GM19193 (cell line): ENCODE results near the gene IFITM1.
A peak's percentile ranks its signal among the peaks of the same experiment; 100 is the strongest.

Experiments
- POLR2A ChIP-seq: IDR thresholded peaks from 4 replicates; pipeline ENCODE4 v1.6.1; 2011; ENCODE audit not compliant: insufficient read depth, insufficient read length; ENCODE audit errors: extremely low read depth

The IFITM1 gene

GRCh38 chr11:346529-346928 is 32.7 kb downstream of the IFITM1 start:
- TF ChIP-seq POLR2A, result no peak

DNA sequence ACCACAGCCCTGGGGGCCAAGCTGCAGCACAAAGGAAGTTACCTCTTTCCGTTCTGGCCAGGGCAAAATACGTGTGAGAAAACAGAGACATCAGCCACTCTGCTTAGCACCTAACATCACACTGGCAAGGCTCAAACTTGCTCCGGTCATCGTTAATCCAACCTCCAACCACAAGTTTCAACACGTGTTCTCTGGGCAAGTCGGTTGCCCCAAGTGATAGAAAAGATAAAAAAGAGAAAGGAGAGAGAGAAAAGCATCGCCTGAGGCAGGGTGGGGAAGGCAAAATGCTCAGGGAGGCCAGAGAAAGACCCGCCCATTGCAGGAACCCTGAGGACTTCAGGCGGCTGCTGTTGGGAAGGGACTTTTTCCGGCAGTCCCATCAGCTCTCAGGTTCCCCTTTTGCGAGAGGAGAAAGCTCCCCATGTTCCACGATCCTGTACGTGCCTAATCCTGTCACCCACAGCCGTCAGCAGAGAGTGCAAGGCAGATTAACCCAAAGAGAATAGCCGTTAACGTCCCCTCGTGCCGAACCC is 36.9 kb downstream of the IFITM1 start:
- TF ChIP-seq POLR2A, result peak; percentile 23

DNA sequence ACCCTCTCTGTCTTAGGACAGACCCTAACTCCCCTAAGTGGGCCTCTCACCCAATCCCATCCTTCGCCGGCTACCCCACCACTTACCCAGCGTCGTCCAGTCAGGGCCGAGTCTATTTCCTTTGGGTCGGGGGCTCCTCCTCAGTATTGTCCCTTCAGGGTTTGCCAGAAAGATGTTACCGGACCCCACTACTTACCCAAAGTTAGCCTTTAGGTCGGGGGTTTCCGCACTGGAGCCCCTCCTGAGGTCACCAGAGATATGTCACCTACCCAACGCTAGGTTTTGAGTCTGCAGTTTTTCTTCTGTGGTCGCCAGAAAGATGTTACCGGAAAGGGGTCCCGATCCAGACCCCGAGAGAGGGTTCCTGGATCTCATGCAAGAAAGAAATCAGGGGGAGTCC is 37.6 kb downstream of the IFITM1 start:
- TF ChIP-seq POLR2A, result no peak

DNA sequence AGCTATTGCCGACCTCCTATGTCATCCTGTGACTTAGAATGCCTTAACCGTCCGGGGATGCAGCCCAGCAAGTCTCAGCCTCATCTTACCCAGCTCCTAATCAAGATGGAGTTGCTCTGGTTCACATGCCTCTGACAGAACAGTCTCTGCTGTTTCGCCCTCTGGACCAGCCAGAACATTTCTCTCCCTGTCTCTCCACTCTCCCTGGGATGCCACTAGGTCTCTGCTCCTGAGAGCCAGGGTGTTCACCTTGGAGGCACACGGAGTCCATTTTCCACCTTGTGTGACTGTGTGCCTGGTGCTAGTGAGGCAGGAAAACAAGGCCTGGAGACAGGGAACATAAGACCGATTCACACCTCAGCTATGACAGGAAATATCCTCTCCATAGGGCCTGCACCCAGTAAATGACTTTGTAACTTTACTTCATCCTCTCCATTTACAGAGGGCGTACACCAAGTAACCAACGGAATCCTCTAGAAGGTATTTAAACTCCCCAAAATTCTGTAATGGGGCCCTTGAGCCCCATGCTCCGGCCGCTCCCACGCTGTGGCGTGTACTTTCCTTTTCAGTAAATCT is 38.7 kb downstream of the IFITM1 start:
- TF ChIP-seq POLR2A, result no peak

DNA sequence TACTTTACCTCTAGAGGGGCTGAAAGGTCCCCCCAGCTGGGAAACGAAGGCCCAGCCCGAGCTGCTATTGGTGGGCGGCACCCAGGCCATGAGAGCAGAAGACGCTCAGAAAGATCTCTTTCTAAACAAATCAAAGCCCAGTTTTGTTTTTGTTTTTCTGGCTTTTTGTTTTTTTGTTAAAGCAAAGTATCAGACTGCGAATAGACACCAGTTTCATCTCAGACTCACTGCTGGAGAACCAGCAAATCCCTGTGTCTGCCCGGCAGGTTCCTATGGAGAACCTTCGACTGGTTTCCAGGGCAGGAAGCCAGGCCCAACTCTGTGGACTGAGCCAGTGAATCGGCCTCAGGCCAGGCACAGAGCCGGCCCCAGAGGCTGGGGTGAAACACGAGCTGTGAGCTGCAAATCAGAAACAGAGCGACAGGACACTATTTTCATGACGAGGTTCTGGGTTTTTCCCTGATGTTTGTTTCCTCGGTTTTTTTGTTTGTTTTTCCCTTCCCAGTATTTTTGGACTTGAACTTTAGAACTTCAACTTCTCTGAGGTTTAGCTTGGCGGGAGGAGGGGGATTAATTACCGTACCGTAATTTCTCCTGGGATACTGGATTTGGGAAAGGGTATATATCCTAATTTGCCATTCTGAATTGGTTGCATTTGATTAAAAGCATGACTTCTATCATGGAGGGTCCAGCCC is 39.5 kb downstream of the IFITM1 start:
- TF ChIP-seq POLR2A, result no peak

GRCh38 chr11:355581-356458 is 42.0 kb downstream of the IFITM1 start:
- TF ChIP-seq POLR2A, result peak; percentile 59

- no peak for TF ChIP-seq POLR2A
Measured at GRCh38 chr11:356610-357009, 42.8 kb downstream of the IFITM1 start.

- TF ChIP-seq POLR2A, result no peak
Measured at GRCh38 chr11:357582-357981, 43.7 kb downstream of the IFITM1 start.

- no peak for TF ChIP-seq POLR2A
Measured at GRCh38 chr11:358129-358800, 44.4 kb downstream of the IFITM1 start.

DNA sequence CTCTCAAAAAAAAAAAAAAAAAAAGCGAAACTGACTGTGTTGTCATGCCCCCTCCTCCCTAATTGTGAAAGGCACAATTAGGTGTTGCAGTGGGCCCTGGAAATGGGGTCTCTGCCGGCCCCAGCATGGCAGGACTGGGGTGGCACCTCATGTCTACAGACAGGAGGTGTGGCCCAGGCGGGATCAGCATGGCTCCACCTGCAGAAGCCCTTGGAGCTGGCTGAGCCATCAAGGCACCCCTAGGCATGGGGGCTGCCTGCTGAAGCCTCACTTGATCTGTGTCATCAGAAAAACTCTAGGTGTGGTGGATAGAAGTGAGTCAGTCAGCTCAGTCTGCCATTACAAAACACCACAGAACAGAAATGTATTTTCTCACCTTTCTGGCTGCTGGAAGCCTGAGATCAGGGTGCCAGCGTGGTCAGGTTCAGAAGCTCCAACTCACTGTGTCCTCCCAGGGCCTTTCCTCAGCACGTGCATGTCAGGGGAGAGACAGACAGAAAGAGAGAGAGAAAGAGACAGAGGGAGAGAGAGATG is 45.4 kb downstream of the IFITM1 start:
- TF ChIP-seq POLR2A, result no peak

- no peak for TF ChIP-seq POLR2A
Measured at GRCh38 chr11:360326-361280, 46.8 kb downstream of the IFITM1 start.

DNA sequence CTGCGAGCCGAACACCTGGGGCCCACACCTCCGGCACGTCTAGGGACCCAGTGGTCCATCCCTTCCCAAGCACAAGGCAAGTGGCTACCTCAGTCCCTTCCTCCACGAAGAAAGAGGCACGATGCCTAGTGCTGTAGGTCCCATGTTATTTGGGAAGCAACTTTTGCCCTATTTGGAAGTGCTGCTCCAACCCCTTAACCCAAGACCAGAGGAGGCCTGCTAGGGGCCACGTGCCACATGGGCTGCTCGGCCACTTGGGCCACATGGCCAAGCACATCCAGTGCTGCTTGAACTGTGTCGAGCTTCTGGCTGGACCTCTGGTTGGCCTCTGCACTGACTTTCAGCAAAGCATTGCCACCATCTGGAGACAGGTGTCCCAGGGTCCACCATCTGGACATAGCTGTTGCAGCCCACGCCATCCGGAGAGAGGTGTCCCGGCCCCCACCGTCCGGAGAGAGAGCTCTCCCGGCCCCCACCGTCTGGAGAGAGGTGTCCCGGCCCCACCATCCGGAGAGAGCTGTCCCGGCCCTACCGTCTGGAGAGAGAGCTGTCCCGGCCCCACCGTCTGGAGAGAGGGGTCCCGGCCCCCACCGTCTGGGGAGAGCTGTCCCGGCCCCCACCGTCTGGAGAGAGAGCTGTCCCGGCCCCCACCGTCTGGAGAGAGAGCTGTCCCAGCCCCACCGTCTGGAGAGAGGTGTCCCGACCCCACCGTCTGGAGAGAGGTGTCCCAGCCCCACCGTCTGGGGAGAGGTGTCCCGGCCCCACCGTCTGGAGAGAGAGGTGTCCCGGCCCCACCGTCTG is 49.0 kb downstream of the IFITM1 start:
- TF ChIP-seq POLR2A, result no peak
